K562 (cell line): Measurements from ENCODE around the gene KIAA0040. TPM values are rescaled to one million over a fixed set of nuclear protein-coding genes. Genes with fewer than 3 reads are reported as not detected.
A peak's percentile ranks its signal among the peaks of the same experiment; 100 is the strongest.

Experiments used
- BRCA1 ChIP-seq, 2 experiments: fragments of 450-650 bp in 1 of 2; sonication (generic) in 1 of 2; formaldehyde crosslinking in 1 of 2; IDR thresholded peaks; 2 replicates each; pipeline versions ENCODE4 v1.5.0 to v1.6.1; 2017 to 2020; ENCODE audit warnings: mild to moderate bottlenecking in 1 of 2, missing genetic modification reagents in 1 of 2
- CREB3L1 ChIP-seq: fragments of 450-650 bp; IDR thresholded peaks from 2 replicates; pipeline ENCODE4 v1.6.1; 2014; ENCODE audit warnings: low read depth, mild to moderate bottlenecking, moderate library complexity, borderline replicate concordance
- CTCFL ChIP-seq: IDR thresholded peaks from 2 replicates; pipeline ENCODE4 v1.6.1; 2011; ENCODE audit warnings: borderline replicate concordance, low read depth, mild to moderate bottlenecking, moderate library complexity, low read length; ENCODE audit not compliant: insufficient read depth, poor library complexity, severe bottlenecking
- ETS2 ChIP-seq: IDR thresholded peaks from 2 replicates; pipeline ENCODE4 v1.6.1; 2016; ENCODE audit warnings: borderline replicate concordance, missing genetic modification characterization, mild to moderate bottlenecking, moderate library complexity, missing compliant biosample characterization; ENCODE audit not compliant: poor library complexity, severe bottlenecking
- HDAC2 ChIP-seq: fragments of 450-650 bp; IDR thresholded peaks from 2 replicates; pipeline ENCODE4 v1.6.1; 2016; ENCODE audit warnings: mild to moderate bottlenecking
- KLF6 ChIP-seq: fragments of 250-450 bp; sonication (Bioruptor Pico); IDR thresholded peaks from 2 replicates; pipeline ENCODE4 v1.4.0; 2020; ENCODE audit warnings: mild to moderate bottlenecking, moderate library complexity, borderline replicate concordance
- MBD2 ChIP-seq: sonication (generic); IDR thresholded peaks from 2 replicates; pipeline ENCODE4 v1.6.1; 2016; ENCODE audit warnings: low read depth, borderline replicate concordance
- MGA ChIP-seq: fragments of 450-650 bp; IDR thresholded peaks from 2 replicates; pipeline ENCODE4 v1.6.1; 2016; ENCODE audit warnings: mild to moderate bottlenecking, moderate library complexity
- TEAD2 ChIP-seq: fragments of 450-650 bp; IDR thresholded peaks from 2 replicates; pipeline ENCODE4 v1.6.1; 2016; ENCODE audit warnings: missing genetic modification characterization, control low read depth, missing compliant biosample characterization
- ZEB2 ChIP-seq: fragments of 450-650 bp; IDR thresholded peaks from 2 replicates; pipeline ENCODE4 v1.6.1; 2016
- ZFP91 ChIP-seq: sonication (generic); formaldehyde crosslinking; IDR thresholded peaks from 2 replicates; pipeline ENCODE4 v1.8.0; 2022; ENCODE audit warnings: mild to moderate bottlenecking, missing genetic modification reagents
- polyA plus RNA-seq, 8 experiments: library from polyadenylated mRNA; depleted of rRNA in 4 of 8; stranded (reverse) in 5 of 8; unstranded in 3 of 8; fragments of >200 nt; fragmentation: Nextera tagmentation in 2 of 8; fragmentation: Illumina TruSeq in 1 of 8; extraction: Ambion mirVana in 2 of 8; extraction: Trizol in 1 of 8; gene quantifications; 2 replicates each; pipeline versions ENCODE4 v1.2.1 to v1.2.3, GENCODE V29; 2011 to 2014; ENCODE audit warnings: inconsistent platforms in 1 of 8, missing spikeins in 1 of 8
- total RNA-seq, 7 experiments: library from RNA; depleted of rRNA in 6 of 7; stranded (reverse); fragments of >200 nt in 6 of 7; fragmentation: Illumina TruSeq in 2 of 7; extraction: Trizol in 2 of 7; gene quantifications; 2 replicates each; pipeline versions ENCODE4 v1.2.1 to v1.2.3, GENCODE V29; 2011 to 2021; ENCODE audit warnings: low replicate concordance in 1 of 7

KIAA0040 gene
- total and polyA plus RNA-seq, 9 of the 15 experiments (the other 6 are each of a cell fraction or from before 2014, with no cell fraction given): 3.4 to 13.6 (median 7.1) TPM

GRCh38 chr1:175188936-175189335 lies 3.6 kb downstream of the KIAA0040 start (continued):
- no peak for TF ChIP-seq CTCFL
- no peak for TF ChIP-seq ETS2 (tag)
- TF ChIP-seq HDAC2: peak; percentile 54; the same call in 1 of the 2 replicates
- peak; percentile 64 for TF ChIP-seq MGA
- no peak for TF ChIP-seq BRCA1 (IDR thresholded peaks at IDR 0.05)
- no peak for TF ChIP-seq BRCA1 (CRISPR knock-in tag; IDR thresholded peaks at IDR 0.05)
- TF ChIP-seq ZEB2: peak; percentile 47; the same call in 1 of the 2 replicates
- TF ChIP-seq TEAD2: no peak
- TF ChIP-seq CREB3L1: no peak
- no peak for TF ChIP-seq MBD2
- no peak for TF ChIP-seq ZFP91
- TF ChIP-seq KLF6 (CRISPR knock-in tag): no peak
